Hair follicle dermal papilla cell (primary cell): ENCODE measurements around the gene PRR20C. TPM values are rescaled to one million over a fixed set of nuclear protein-coding genes. Genes with fewer than 3 reads are reported as not detected.

Source experiments
- small RNA-seq: library from RNA; depleted of rRNA; stranded (forward); fragments of <200 nt; gene quantifications from one replicate; pipeline ENCODE3, GENCODE V24; 2012
- total RNA-seq: library from RNA; depleted of rRNA; stranded (reverse); fragments of >200 nt; gene quantifications from 2 replicates; pipeline ENCODE4 v1.2.3, GENCODE V29; 2012

The PRR20C gene
- not detected in 2 replicates for total RNA-seq

DNA sequence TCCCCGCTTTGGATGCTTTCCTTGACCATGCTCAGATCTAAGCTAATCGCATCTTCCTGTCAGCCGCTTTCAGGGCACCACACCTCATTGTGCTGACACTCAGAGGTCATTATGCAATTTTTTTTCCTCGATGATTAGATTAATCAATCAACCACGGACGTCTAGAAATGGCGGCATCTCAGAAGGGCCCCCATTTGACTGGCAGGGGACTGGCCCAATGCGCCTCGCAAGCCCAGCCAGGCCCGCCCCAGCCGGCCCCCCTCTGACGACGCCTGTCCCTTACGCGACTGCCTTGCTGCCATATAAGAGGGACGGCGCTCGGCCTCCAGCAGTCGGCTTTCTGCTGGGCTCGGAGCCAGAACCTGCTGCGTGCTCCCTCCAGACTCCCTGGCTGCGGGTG is at the start of gene PRR20C:
TSS of gene PRR20C (plus strand) at position 301 of the 400 bp plus-strand sequence. CDS start 387 bp downstream, outside the sequence.

DNA sequence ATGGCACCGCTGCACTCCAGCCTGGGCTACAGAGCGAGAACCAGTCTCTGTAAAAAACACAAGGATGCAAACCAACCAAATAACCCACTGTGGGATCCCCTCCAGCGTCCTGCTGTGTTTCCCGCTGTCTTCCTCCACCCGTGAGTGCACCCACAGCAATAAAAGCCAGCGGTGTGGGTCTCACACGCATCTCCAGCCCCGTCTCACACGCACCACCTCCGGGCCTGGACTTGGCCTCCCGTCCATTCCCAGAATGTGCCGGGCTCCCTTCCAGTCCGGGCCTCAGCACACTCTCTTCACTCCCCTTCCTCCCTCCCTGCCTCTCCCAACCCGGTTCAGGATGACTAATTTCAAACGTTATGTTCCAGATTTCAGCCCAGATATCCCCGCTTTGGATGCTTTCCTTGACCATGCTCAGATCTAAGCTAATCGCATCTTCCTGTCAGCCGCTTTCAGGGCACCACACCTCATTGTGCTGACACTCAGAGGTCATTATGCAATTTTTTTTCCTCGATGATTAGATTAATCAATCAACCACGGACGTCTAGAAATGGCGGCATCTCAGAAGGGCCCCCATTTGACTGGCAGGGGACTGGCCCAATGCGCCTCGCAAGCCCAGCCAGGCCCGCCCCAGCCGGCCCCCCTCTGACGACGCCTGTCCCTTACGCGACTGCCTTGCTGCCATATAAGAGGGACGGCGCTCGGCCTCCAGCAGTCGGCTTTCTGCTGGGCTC is 13.5 kb upstream of the PRR20C start, which contains the start of gene PRR20A:
TSS of gene PRR20A (plus strand) at position 684 of the 734 bp plus-strand sequence. CDS start 387 bp downstream, outside the sequence.

GRCh38 chr13:57147188-57147587 is 6.7 kb upstream of the PRR20C start, which contains the start of gene PRR20B:
Gene PRR20B (plus strand): TSS chr13:57147488. CDS start chr13:57147875, 387 bp downstream.

GRCh38 chr13:57160332-57160731 is 6.5 kb downstream of the PRR20C start, which contains the start of gene PRR20D:
Gene PRR20D (plus strand): TSS chr13:57160632. CDS start chr13:57161019, 387 bp downstream.

GRCh38 chr13:57166897-57167296 is 13.0 kb downstream of the PRR20C start, which contains the start of gene PRR20E:
Gene PRR20E (plus strand): TSS chr13:57167197. CDS start chr13:57167584, 387 bp downstream.

Small RNA genes within 50 kb of the gene (small RNA-seq; reads per million reads assigned to genes)
- gene PRR20FP: not detected

Other genes starting within 250 kb of the PRR20C start
- not detected in 2 replicates for gene PRR20A, start 13.1 kb upstream of the PRR20C start, total RNA-seq
- gene PRR20B, start 6.6 kb upstream of the PRR20C start, total RNA-seq: not detected in 2 replicates
- not detected in 2 replicates for gene PRR20D, start 6.6 kb downstream of the PRR20C start, total RNA-seq
- gene PRR20E, start 13.1 kb downstream of the PRR20C start, total RNA-seq: not detected in 2 replicates